Measurements from ENCODE around the gene ZNF862. TPM values are rescaled to one million over a fixed set of nuclear protein-coding genes. Genes with fewer than 3 reads are reported as not detected.
A peak's percentile ranks its signal among the peaks of the same experiment; 100 is the strongest.

ZNF862 gene
- total and polyA plus RNA-seq, 7 donors: 0.92 to 23.8 (median 12.5) TPM

DNA sequence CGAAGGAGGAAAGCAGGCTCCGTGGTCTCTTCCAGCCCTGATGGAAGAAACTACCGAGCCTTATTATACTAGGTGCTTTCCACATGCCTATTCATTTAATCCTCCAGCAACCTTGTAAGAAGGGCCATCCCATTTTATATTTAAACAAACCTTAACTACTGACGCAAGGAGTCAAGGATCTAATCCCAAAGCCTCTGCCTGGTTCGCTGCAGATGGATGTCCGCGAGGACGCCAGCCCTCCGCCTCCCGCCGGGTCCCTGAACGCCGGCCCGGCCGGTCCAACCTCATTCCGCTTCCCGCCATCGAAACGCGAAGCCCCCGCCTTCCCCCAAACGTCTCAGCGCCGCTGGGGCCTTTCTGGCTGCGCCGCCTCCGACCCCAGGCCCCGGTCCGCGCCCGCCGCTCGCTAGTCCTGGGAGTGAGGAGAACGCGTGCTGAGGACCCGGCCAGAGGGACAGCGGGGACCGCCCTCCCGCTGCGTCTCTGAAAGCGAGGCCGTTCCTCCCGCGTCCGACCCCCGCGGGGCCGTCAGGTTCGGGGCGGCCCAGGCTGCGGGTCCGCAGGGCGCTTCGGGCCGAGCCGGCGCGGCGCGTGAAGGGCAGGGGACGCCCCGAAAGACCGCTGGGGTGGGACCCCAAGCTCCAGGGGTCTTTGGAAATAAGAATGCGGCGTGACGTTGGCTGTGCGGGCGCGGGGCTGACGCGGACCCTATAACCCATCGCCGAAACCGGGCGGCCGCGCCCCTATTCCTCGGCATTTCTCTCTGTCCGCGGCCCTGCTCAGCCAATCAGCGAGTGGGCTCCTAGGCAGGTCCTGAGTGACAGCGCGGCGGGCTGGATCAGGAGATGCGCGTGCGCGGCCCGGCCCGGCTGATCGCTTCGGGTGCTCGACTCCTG lies 35.1 kb downstream of the ZNF862 start, which contains the start of gene ATP6V0E2:
Gene ATP6V0E2, plus strand, starts transcription at position 896 of the 896 bp plus-strand sequence. CDS start 97 bp downstream, outside the sequence.
- Histone ChIP-seq H3K9me3 (no peaks in the 10 kb centered on the region), H3K4me3 (peak within 1 kb of the TSS; percentile 73 to 93 (median 82)), H3K27me3 (no peaks in the 10 kb centered on the region), H3K4me1 (peaks cover 0 to 24% (median 17%) of the 10 kb centered on the region in 4 donors), H3K36me3 (peaks cover 0 to 7% (median 0%) of the 10 kb centered on the region in 4 donors), H3K27ac (peak within 1 kb of the TSS; percentile 94 to 99 (median 98))
- intact Hi-C loops (cut with DNase I): loop anchor here (2.0 to 10.0 kb wide), 3 partner anchors 35 to 531 kb away; partner anchors contain the start of genes ZNF467 and ZNF862
- peak; percentile 98 for DNase-seq
- WGBS, 2 donors: 1% methylated on average over 93 of the region's 93 CpGs
- TF ChIP-seq POLR2AphosphoS5 (IDR thresholded peaks at IDR 0.05) (peak; percentile 81 to 92 (median 85)), EP300 (IDR thresholded peaks at IDR 0.05) (no peak), POLR2A (IDR thresholded peaks at IDR 0.05) (peak in 1 of 2 donors; percentile 51)
- TF ChIP-seq, protein P1, sequence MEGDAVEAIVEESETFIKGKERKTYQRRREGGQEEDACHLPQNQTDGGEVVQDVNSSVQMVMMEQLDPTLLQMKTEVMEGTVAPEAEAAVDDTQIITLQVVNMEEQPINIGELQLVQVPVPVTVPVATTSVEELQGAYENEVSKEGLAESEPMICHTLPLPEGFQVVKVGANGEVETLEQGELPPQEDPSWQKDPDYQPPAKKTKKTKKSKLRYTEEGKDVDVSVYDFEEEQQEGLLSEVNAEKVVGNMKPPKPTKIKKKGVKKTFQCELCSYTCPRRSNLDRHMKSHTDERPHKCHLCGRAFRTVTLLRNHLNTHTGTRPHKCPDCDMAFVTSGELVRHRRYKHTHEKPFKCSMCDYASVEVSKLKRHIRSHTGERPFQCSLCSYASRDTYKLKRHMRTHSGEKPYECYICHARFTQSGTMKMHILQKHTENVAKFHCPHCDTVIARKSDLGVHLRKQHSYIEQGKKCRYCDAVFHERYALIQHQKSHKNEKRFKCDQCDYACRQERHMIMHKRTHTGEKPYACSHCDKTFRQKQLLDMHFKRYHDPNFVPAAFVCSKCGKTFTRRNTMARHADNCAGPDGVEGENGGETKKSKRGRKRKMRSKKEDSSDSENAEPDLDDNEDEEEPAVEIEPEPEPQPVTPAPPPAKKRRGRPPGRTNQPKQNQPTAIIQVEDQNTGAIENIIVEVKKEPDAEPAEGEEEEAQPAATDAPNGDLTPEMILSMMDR (IDR thresholded peaks at IDR 0.05): no peak

DNA sequence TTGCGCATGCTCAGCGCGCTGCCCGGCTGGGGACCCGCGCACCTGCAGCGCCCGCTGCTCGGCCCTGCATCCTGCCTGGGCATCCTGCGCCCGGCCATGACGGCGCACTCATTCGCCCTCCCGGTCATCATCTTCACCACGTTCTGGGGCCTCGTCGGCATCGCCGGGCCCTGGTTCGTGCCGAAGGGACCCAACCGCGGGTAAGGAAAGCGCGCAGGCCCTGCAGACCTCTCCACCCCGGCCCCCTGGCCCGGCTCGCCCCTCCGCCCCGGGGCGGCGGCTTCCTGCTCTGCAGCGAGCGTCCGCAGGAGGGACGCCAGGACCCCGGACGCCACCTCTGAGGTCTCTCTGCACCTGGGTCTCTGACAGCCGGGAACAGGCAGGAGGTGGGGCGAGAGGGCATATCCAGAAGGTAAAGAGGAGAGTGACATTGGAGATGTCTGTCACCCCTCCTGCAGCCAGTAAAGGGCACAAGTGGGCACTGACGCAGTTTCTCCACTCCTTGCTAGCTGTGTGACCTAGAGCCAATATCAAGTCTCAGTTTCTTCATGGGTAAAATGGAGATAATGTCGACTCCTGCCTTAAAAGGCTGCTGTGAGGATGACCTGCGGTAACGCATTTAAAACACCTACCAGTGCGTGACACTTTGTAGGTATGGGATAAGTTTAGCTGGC lies 35.9 kb downstream of the ZNF862 start:
- H3K4me1 ChIP-seq: peaks cover 0 to 24% (median 17%) of the 10 kb centered on the region in 4 donors
- no peaks in the 10 kb centered on the region for H3K36me3 ChIP-seq
- peak overlapping the region; percentile 73 to 93 (median 82) for H3K4me3 ChIP-seq
- H3K9me3 ChIP-seq: no peaks in the 10 kb centered on the region
- intact Hi-C loops (cut with DNase I): loop anchor here (2.0 to 10.0 kb wide), 3 partner anchors 35 to 531 kb away; partner anchors contain the start of genes ZNF467 and ZNF862
- no peak for DNase-seq
- H3K27ac ChIP-seq: peak overlapping the region; percentile 94 to 99 (median 98)
- no peak for TF ChIP-seq EP300 (IDR thresholded peaks at IDR 0.05)
- no peak for TF ChIP-seq POLR2A (IDR thresholded peaks at IDR 0.05)
- no peak for TF ChIP-seq POLR2AphosphoS5 (IDR thresholded peaks at IDR 0.05)
- TF ChIP-seq, protein P1 (IDR thresholded peaks at IDR 0.05): no peak
- WGBS, 2 donors: 6 to 8% methylated on average over 46 of the region's 46 CpGs
- H3K27me3 ChIP-seq: no peaks in the 10 kb centered on the region

DNA sequence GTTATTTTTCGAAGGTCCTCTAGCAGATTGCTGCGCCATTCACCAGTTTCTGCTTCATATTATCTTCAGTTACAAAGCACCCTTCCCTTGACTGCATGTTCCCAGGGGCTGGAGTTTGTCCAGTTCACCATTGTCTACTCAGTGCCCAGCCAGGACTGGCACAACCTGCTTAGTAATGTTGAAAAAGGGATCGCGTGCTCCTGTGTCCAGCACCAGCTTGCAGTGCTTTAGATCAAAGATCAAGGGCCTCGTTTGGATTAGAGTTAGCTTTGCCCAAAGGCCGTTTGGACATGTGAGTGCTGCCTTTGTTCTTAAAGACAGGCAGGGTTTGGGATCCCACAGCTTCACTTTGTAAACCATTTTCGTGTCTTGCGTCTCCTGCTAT lies 36.5 kb downstream of the ZNF862 start:
- Histone ChIP-seq H3K9me3 (no peaks in the 10 kb centered on the region), H3K27me3 (no peaks in the 10 kb centered on the region), H3K36me3 (no peaks in the 10 kb centered on the region), H3K4me3 (peak overlapping the region in 3 of 4 donors; percentile 77 to 93 (median 88)), H3K27ac (no peak overlapping the region), H3K4me1 (peaks cover 0 to 24% (median 17%) of the 10 kb centered on the region in 4 donors)
- 79 to 81% methylated on average over 8 of the region's 8 CpGs for WGBS, 2 donors
- TF ChIP-seq EP300 (IDR thresholded peaks at IDR 0.05) (no peak), POLR2A (IDR thresholded peaks at IDR 0.05) (no peak), POLR2AphosphoS5 (IDR thresholded peaks at IDR 0.05) (no peak)
- TF ChIP-seq, protein P1 (IDR thresholded peaks at IDR 0.05): no peak
- no peak for DNase-seq
- intact Hi-C loops (cut with DNase I): loop anchor here (5.0 to 10.0 kb wide), 2 partner anchors 102 to 530 kb away; partner anchors contain the start of gene ZNF467

DNA sequence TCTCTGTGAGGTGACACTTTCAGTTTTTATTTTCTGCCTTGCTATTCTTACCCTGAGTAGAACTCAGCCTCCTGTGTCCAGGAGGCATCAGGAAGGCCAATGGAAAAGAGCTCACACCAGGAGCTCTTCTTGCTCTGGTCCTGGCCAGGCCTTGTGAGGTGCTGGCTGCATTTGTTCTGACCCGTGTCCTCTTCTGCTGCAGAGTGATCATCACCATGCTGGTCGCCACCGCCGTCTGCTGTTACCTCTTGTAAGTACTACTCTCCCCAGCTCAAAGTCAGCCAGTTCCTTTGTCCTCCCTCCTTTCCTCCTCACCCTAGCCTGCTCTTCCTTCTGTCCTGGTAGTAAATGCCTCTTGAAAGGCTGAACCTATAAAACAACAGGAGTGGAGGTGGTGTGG lies 37.2 kb downstream of the ZNF862 start:
- Histone ChIP-seq H3K4me1 (peaks cover 0 to 26% (median 19%) of the 10 kb centered on the region in 4 donors), H3K9me3 (no peaks in the 10 kb centered on the region), H3K27me3 (no peaks in the 10 kb centered on the region), H3K27ac (no peak overlapping the region), H3K36me3 (no peaks in the 10 kb centered on the region), H3K4me3 (no peak overlapping the region)
- intact Hi-C loops (cut with DNase I): loop anchor here (10.0 kb wide), 1 partner anchor 529 kb away; a partner anchor contains a TSS
- WGBS, 2 donors: 94 to 95% methylated on average over 4 of the region's 4 CpGs
- no peak for DNase-seq
- TF ChIP-seq, protein P1 (IDR thresholded peaks at IDR 0.05): no peak
- TF ChIP-seq EP300 (IDR thresholded peaks at IDR 0.05): no peak
- TF ChIP-seq POLR2AphosphoS5 (IDR thresholded peaks at IDR 0.05): no peak
- no peak for TF ChIP-seq POLR2A (IDR thresholded peaks at IDR 0.05)
